Prostate gland (tissue), 2 donors: Measurements from ENCODE around the gene TP53I11. TPM values are rescaled to one million over a fixed set of nuclear protein-coding genes. Genes with fewer than 3 reads are reported as not detected.

Experiments used
- DNase-seq: peaks from one replicate; pipeline ENCODE4 v3.0.0-alpha.2; 2019; ENCODE audit warnings: low spot score
- H3K27ac ChIP-seq, 2 donors: fragments of 200-600 bp; sonication (generic); 2 replicates each; pipeline ENCODE4 v1.5.1; 2017 to 2019
- H3K27me3 ChIP-seq: fragments of 200-600 bp; sonication (generic); replicated peaks from 2 replicates; pipeline ENCODE4 v1.5.1; 2019; ENCODE audit not compliant: insufficient read depth
- H3K36me3 ChIP-seq, 2 donors: fragments of 200-600 bp; sonication (generic); 1 replicate in 1 of 2; 2 replicates in 1 of 2; pipeline versions ENCODE4 v1.5.1 to v1.8.1; 2017 to 2019
- H3K4me1 ChIP-seq: fragments of 200-600 bp; sonication (generic); replicated peaks from 2 replicates; pipeline ENCODE4 v1.5.1; 2019
- H3K4me3 ChIP-seq, 2 donors: fragments of 200-600 bp; sonication (generic); 2 replicates each; pipeline ENCODE4 v1.5.1; 2017 to 2019
- H3K9me3 ChIP-seq: fragments of 200-600 bp; sonication (generic); 2 replicates; pipeline ENCODE4 v1.5.1; 2017
- POLR2A ChIP-seq: fragments of 450-650 bp; IDR thresholded peaks from one replicate; pipeline ENCODE4 v1.6.1; 2016; ENCODE audit warnings: antibody characterized with exemption, mild to moderate bottlenecking
- POLR2AphosphoS5 ChIP-seq: sonication (generic); formaldehyde crosslinking; IDR thresholded peaks from one replicate; pipeline ENCODE4 v1.6.1; 2017; ENCODE audit warnings: antibody characterized with exemption
- WGBS: methylation state at CpG from one replicate; pipeline ENCODE4 v1.1.5; 2018; 5-methylcytosine and 5-hydroxymethylcytosine counted together
- intact Hi-C: fragments of 100-400 bp; cut with DNase I; formaldehyde crosslinking; loops from one replicate; pipeline ENCODE4 v1.14.2; 2022
- total RNA-seq, 2 donors: library from RNA; depleted of rRNA; stranded (reverse); fragments of >200 nt; gene quantifications; one replicate each; pipeline ENCODE4 v1.1.0, GENCODE V29; 2016
- TF ChIP-seq, protein P1 (sequence below), 4 experiments: fragments of 200-600 bp in 2 of 4; fragments of 450-650 bp in 2 of 4; sonication (generic) in 2 of 4; IDR thresholded peaks; 1 replicate in 3 of 4; 2 replicates in 1 of 4; pipeline ENCODE4 v1.5.1; 2016 to 2019; ENCODE audit warnings: antibody characterized with exemption in 4 of 4, mild to moderate bottlenecking in 2 of 4, moderate library complexity in 2 of 4

Gene TP53I11
- total RNA-seq, 2 donors from 2014 or later: 72.0 to 115 TPM

- DNase-seq: no peak
- intact Hi-C loops: no loop called here
Observed at GRCh38 chr11:44917741-44918140, 32.9 kb downstream of the TP53I11 start.

GRCh38 chr11:44916801-44917385 lies 33.8 kb downstream of the TP53I11 start:
- 80% methylated on average over 10 of the region's 10 CpGs for WGBS
- TF ChIP-seq POLR2AphosphoS5: no peak
- TF ChIP-seq POLR2A: no peak
- TF ChIP-seq, protein P1, sequence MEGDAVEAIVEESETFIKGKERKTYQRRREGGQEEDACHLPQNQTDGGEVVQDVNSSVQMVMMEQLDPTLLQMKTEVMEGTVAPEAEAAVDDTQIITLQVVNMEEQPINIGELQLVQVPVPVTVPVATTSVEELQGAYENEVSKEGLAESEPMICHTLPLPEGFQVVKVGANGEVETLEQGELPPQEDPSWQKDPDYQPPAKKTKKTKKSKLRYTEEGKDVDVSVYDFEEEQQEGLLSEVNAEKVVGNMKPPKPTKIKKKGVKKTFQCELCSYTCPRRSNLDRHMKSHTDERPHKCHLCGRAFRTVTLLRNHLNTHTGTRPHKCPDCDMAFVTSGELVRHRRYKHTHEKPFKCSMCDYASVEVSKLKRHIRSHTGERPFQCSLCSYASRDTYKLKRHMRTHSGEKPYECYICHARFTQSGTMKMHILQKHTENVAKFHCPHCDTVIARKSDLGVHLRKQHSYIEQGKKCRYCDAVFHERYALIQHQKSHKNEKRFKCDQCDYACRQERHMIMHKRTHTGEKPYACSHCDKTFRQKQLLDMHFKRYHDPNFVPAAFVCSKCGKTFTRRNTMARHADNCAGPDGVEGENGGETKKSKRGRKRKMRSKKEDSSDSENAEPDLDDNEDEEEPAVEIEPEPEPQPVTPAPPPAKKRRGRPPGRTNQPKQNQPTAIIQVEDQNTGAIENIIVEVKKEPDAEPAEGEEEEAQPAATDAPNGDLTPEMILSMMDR (IDR thresholded peaks at IDR 0.05): no peak
- H3K36me3 ChIP-seq: no peaks in the 10 kb centered on the region
- no peak for DNase-seq
- no peaks in the 10 kb centered on the region for H3K9me3 ChIP-seq
- no peak overlapping the region for H3K27ac ChIP-seq
- intact Hi-C loops: no loop called here
- no peaks in the 10 kb centered on the region for H3K27me3 ChIP-seq
- H3K4me1 ChIP-seq: no peaks in the 10 kb centered on the region
- no peak overlapping the region for H3K4me3 ChIP-seq

More at GRCh38 chr11:44917741-44918140, 32.9 kb downstream of the TP53I11 start:
- TF ChIP-seq, protein P1 (IDR thresholded peaks at IDR 0.05): no peak
- TF ChIP-seq POLR2AphosphoS5 (no peak), POLR2A (no peak)
- 97% methylated on average over 4 of the region's 4 CpGs for WGBS
- no peaks in the 10 kb centered on the region for H3K4me1 ChIP-seq
- no peak overlapping the region for H3K4me3 ChIP-seq
- H3K9me3 ChIP-seq: no peaks in the 10 kb centered on the region
- no peaks in the 10 kb centered on the region for H3K36me3 ChIP-seq
- no peak overlapping the region for H3K27ac ChIP-seq
- H3K27me3 ChIP-seq: no peaks in the 10 kb centered on the region

DNA sequence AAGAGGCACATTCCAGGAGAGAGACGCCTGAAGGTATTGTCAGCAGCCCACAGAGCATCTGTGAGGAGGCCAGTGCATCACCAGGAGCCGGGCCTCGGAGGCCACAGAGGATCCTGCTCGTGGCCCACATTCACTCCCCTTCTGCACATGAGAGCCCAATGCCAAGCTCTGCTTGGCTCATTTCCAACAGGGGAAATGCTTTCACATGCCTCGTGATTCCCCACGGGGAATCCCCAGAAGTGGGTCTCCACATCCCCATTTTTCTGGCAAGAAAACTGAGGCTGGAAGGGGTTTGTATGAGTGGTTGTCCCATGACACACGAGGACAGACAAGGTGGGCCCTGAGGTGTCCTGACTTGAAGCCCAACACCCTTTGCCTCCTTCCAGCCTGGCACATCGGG lies 34.4 kb downstream of the TP53I11 start:
- WGBS: 72% methylated on average over 8 of the region's 8 CpGs
- TF ChIP-seq POLR2A (no peak), POLR2AphosphoS5 (no peak)
- TF ChIP-seq, protein P1 (IDR thresholded peaks at IDR 0.05): no peak
- H3K4me3 ChIP-seq: no peak overlapping the region
- DNase-seq: no peak
- H3K27ac ChIP-seq: no peak overlapping the region
- no peaks in the 10 kb centered on the region for H3K9me3 ChIP-seq
- H3K4me1 ChIP-seq: no peaks in the 10 kb centered on the region
- no peaks in the 10 kb centered on the region for H3K27me3 ChIP-seq
- intact Hi-C loops: no loop called here
- no peaks in the 10 kb centered on the region for H3K36me3 ChIP-seq

DNA sequence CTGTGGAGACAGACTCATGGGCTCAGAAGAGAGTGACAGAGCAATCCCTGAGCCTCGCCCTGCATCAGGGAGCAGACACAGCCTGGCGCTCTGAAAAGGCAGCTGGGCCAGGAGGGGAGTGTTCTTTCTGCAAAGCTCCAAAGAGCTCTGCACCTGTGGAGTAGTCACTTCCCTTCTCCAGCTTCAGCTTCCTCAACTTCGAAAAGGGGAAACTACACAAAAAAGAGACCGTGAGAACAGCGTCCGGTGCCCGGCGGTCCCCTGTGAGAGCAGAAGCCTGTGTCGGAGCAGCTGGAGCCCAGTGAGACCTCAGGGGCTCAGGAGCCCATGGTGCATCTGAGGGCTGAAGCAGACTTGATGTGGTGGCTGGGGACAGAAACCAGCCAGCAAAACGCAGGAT lies 35.1 kb downstream of the TP53I11 start:
- Histone ChIP-seq H3K4me1 (no peaks in the 10 kb centered on the region), H3K36me3 (no peaks in the 10 kb centered on the region), H3K27ac (no peak overlapping the region), H3K4me3 (no peak overlapping the region), H3K27me3 (no peaks in the 10 kb centered on the region), H3K9me3 (no peaks in the 10 kb centered on the region)
- TF ChIP-seq POLR2A (no peak), POLR2AphosphoS5 (no peak)
- TF ChIP-seq, protein P1 (IDR thresholded peaks at IDR 0.05): no peak
- WGBS: 85% methylated on average over 10 of the region's 10 CpGs
- intact Hi-C loops: no loop called here
- DNase-seq: no peak

GRCh38 chr11:44915004-44915403 lies 35.7 kb downstream of the TP53I11 start:
- intact Hi-C loops: no loop called here
- Histone ChIP-seq H3K4me3 (no peak overlapping the region), H3K4me1 (no peaks in the 10 kb centered on the region), H3K36me3 (no peaks in the 10 kb centered on the region), H3K27me3 (no peaks in the 10 kb centered on the region), H3K9me3 (no peaks in the 10 kb centered on the region), H3K27ac (no peak overlapping the region)
- DNase-seq: no peak
- 87% methylated on average over 8 of the region's 10 CpGs for WGBS
- TF ChIP-seq POLR2A: no peak
